ENCODE results near the gene ZSCAN22.

ZSCAN22 gene

DNA sequence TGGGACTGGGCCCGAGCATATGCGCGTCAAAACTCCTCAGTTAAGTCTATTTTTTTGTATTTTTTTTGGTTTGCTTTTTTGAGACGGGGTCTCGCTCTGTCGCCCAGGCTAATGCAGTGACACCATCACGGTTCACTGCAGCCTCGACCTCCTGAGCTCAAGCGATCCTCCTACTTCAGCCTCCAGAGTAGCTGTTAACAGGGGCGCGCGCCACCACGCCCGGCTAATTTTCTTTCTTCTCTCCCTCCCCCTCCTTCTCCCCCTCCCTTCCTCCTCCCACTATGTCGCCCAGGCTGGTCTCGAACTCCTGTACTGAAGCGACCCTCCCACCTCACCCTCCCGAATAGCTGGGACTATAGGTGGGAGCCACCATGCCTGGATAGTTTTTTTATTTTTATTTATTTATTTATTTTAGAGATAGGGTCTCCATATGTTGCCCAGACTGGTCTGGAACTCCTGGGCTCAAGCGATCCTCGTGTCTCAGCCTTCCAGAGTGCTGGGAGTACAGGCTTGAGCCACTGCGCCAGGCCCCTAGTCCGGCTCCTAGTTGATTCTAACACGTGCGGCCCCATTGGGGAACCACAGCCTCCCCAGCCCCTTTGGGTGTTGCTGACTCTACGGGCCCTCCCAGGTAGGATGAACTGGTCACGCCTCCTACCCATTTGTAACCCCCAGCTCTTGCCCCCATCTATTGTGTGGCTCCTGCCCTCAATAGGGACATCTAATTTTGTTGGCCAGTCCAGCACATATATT is 54.8 kb downstream of the ZSCAN22 start:
- TF ChIP-seq CTCF (conservative IDR thresholded peaks at IDR 0.05) (no peak), ZFX (IDR thresholded peaks at IDR 0.05) (no peak)
- peak overlapping the region; percentile 86 for H3K27ac ChIP-seq

GRCh38 chr19:58382997-58383603 is 56.3 kb downstream of the ZSCAN22 start:
- no peak overlapping the region for H3K27ac ChIP-seq
- TF ChIP-seq ZFX (IDR thresholded peaks at IDR 0.05) (no peak), CTCF (conservative IDR thresholded peaks at IDR 0.05) (no peak)

GRCh38 chr19:58385313-58385890 is 58.6 kb downstream of the ZSCAN22 start:
- TF ChIP-seq ZFX (IDR thresholded peaks at IDR 0.05) (no peak), CTCF (conservative IDR thresholded peaks at IDR 0.05) (no peak)
- H3K27ac ChIP-seq: peak overlapping the region; percentile 99

GRCh38 chr19:58385891-58386575 is 59.2 kb downstream of the ZSCAN22 start:
- peak overlapping the region; percentile 99 for H3K27ac ChIP-seq
- TF ChIP-seq ZFX (IDR thresholded peaks at IDR 0.05): no peak
- TF ChIP-seq CTCF (conservative IDR thresholded peaks at IDR 0.05): no peak

GRCh38 chr19:58386576-58387337 is 60.0 kb downstream of the ZSCAN22 start, which contains the start of gene RPS5:
Gene RPS5, plus strand, starts transcription at chr19:58387269. Its CDS starts 869 bp downstream, at chr19:58388138.
- TF ChIP-seq CTCF (conservative IDR thresholded peaks at IDR 0.05) (no peak), ZFX (IDR thresholded peaks at IDR 0.05) (peak; percentile 83)

DNA sequence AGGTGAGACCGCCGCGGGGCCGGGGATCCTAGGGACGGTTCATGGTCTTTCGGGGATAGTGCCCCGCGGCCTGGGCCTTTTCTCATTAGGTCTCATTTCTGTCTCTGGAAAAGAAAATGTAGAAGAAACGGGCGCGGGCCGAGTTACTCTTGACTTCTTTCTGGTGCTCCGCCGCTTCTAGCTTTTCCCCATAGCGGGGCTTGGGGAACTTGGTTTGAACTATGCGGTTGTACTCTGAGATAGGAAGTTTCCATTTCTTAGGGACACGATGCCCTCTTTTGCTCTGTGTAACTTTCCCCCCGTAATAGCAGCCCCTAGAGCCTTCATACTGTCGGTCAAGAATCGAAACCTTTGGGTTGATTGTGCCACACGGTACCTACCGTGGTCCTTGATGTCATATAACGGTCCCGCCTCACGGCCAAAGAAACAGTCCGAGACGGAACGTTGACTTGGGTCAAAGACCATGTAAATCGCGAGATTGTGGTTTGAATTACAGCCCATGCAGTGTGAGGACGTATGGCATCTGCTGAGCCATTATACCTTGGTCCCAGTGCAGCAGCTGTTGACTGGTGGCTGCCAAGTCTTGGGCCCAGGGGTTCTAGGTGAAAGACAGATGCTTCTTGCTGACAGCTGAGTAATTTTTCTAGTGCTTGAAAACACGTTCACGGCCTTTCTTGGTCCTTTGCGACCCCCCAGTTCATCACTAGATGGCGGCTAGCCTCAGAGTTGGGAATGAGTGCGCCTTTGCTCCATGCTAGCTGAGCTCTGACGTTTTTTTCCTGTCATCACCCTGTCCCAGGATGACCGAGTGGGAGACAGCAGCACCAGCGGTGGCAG is 60.8 kb downstream of the ZSCAN22 start:
- peak overlapping the region; percentile 99 for H3K27ac ChIP-seq
- TF ChIP-seq ZFX (IDR thresholded peaks at IDR 0.05): no peak
- TF ChIP-seq CTCF (conservative IDR thresholded peaks at IDR 0.05): no peak

More at GRCh38 chr19:58386576-58387337, 60.0 kb downstream of the ZSCAN22 start, which contains the start of gene RPS5:
- peak within 1 kb of the TSS; percentile 99 for H3K27ac ChIP-seq
